Melanocyte of skin (primary cell): ENCODE results near the gene LPAR1. TPM values are rescaled to one million over a fixed set of nuclear protein-coding genes. Genes with fewer than 3 reads are reported as not detected.

Source experiments
- small RNA-seq, 2 donors: library from RNA; depleted of rRNA; stranded (forward); fragments of <200 nt; gene quantifications; one replicate each; pipeline ENCODE3, GENCODE V24; 2012
- total RNA-seq, 2 donors: library from RNA; depleted of rRNA; stranded (reverse); fragments of >200 nt; gene quantifications; 2 replicates each; pipeline ENCODE4 v1.2.3, GENCODE V29; 2012

LPAR1 gene, protein sequence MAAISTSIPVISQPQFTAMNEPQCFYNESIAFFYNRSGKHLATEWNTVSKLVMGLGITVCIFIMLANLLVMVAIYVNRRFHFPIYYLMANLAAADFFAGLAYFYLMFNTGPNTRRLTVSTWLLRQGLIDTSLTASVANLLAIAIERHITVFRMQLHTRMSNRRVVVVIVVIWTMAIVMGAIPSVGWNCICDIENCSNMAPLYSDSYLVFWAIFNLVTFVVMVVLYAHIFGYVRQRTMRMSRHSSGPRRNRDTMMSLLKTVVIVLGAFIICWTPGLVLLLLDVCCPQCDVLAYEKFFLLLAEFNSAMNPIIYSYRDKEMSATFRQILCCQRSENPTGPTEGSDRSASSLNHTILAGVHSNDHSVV
- total RNA-seq = under 1 TPM; under 0.01 to 0.34 TPM

GRCh38 chr9:111038331-111039230 is at the start of gene LPAR1:
Gene LPAR1, minus strand, starts transcription at chr9:111038470. Its CDS starts 66,353 bp downstream, at chr9:110972117.

Small RNA genes lying within 50 kb of the gene (small RNA-seq; reads per million reads assigned to genes)
- gene RF00019 (0 reads per million in 2 donors), gene RNU6-432P (0 reads per million in 2 donors)
